ENCODE results near the gene CLEC3B. TPM values are rescaled to one million over a fixed set of nuclear protein-coding genes. Genes with fewer than 3 reads are reported as not detected.

Gene CLEC3B
- total and polyA plus RNA-seq, 2 donors (not counting 3 experiments of a cell fraction or from before 2014, with no cell fraction given): 1.8 TPM; not detected in 1

GRCh38 chr3:45002139-45002660 lies 23.9 kb upstream of the CLEC3B start:
- Histone ChIP-seq H3K27me3 (ENCODE audit: control insufficient read depth in 2 of 2, insufficient read depth in 2 of 2, low read length in 2 of 2) (no peaks in the 10 kb centered on the region), H2AFZ (ENCODE audit: low read depth, low read length) (no peak overlapping the region), H3K27ac (ENCODE audit: insufficient read depth, low read depth, low read length) (peak overlapping the region; percentile 74), H3K9ac (replicated peaks; ENCODE audit: extremely low read depth, insufficient read depth, low read length) (peak overlapping the region; percentile 11), H4K20me1 (replicated peaks; ENCODE audit: control insufficient read depth, extremely low read depth, insufficient read depth, low read length) (no peaks in the 10 kb centered on the region), H3K9me1 (replicated peaks; ENCODE audit: control insufficient read depth, extremely low read depth, insufficient read depth, low read length) (no peaks in the 10 kb centered on the region), H3K4me1 (ENCODE audit: control insufficient read depth, extremely low read depth, insufficient read depth, low read length) (peaks cover 13% of the 10 kb centered on the region), H3K4me2 (ENCODE audit: insufficient read depth, low read length) (no peak overlapping the region), H3K79me2 (ENCODE audit: control insufficient read depth, insufficient read depth, low read length) (no peaks in the 10 kb centered on the region), H3K4me3 (replicated peaks in 1 of 3; ENCODE audit: insufficient read depth in 1 of 3, low read depth in 1 of 3, low read length in 3 of 3) (no peak overlapping the region), H3K9me3 (replicated peaks; ENCODE audit: control insufficient read depth, insufficient read depth, low read length) (no peaks in the 10 kb centered on the region), H3K36me3 (ENCODE audit: control insufficient read depth in 2 of 2, extremely low read depth in 1 of 2, insufficient read depth in 2 of 2, low read length in 2 of 2) (peaks cover 10 to 13% of the 10 kb centered on the region in 2 experiments)
- ChIA-PET POLR2A (interaction anchor here (1.3 kb wide), 1 partner anchor 10 kb away, joined by 4 read pairs; no protein-coding TSS in a partner anchor), CTCF (interaction anchor here (1.0 to 3.5 kb wide), 4 partner anchors 9 to 469 kb away, joined by 3 to 16 read pairs (median 10); partner anchors contain the start of genes EXOSC7 and ZDHHC3)
- BruUV-seq (replicated peaks): no TSS peak
- TF ChIP-seq JUN (IDR thresholded peaks at IDR 0.05; ENCODE audit: borderline replicate concordance, insufficient read depth, insufficient read length, low read depth): peak; percentile 5
- TF ChIP-seq, protein P1, sequence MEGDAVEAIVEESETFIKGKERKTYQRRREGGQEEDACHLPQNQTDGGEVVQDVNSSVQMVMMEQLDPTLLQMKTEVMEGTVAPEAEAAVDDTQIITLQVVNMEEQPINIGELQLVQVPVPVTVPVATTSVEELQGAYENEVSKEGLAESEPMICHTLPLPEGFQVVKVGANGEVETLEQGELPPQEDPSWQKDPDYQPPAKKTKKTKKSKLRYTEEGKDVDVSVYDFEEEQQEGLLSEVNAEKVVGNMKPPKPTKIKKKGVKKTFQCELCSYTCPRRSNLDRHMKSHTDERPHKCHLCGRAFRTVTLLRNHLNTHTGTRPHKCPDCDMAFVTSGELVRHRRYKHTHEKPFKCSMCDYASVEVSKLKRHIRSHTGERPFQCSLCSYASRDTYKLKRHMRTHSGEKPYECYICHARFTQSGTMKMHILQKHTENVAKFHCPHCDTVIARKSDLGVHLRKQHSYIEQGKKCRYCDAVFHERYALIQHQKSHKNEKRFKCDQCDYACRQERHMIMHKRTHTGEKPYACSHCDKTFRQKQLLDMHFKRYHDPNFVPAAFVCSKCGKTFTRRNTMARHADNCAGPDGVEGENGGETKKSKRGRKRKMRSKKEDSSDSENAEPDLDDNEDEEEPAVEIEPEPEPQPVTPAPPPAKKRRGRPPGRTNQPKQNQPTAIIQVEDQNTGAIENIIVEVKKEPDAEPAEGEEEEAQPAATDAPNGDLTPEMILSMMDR (IDR thresholded peaks at IDR 0.05; ENCODE audit: extremely low read depth in 1 of 2, insufficient read depth in 1 of 2, low read depth in 1 of 2, low read length in 2 of 2): no peak
- TF ChIP-seq POLR2A (IDR thresholded peaks at IDR 0.05; ENCODE audit: low read depth, low read length): no peak
- dilution Hi-C loops (cut with MboI; ENCODE audit: extremely low pct_ligation_motif_present, low sequenced_read_pairs) (no loop called here), intact Hi-C loops (cut with micrococcal nuclease) (no loop called here)
- FAIRE-seq (peak; percentile 65), DNase-seq (ENCODE audit: low read depth, low spot score) (peak; percentile 59)

GRCh38 chr3:45002720-45003119 lies 23.4 kb upstream of the CLEC3B start:
- Histone ChIP-seq H3K27me3 (ENCODE audit: control insufficient read depth in 2 of 2, insufficient read depth in 2 of 2, low read length in 2 of 2) (no peaks in the 10 kb centered on the region), H3K79me2 (ENCODE audit: control insufficient read depth, insufficient read depth, low read length) (no peaks in the 10 kb centered on the region), H3K27ac (ENCODE audit: insufficient read depth, low read depth, low read length) (peak overlapping the region; percentile 74), H3K9me1 (replicated peaks; ENCODE audit: control insufficient read depth, extremely low read depth, insufficient read depth, low read length) (no peaks in the 10 kb centered on the region), H3K9ac (replicated peaks; ENCODE audit: extremely low read depth, insufficient read depth, low read length) (peak overlapping the region; percentile 11), H4K20me1 (replicated peaks; ENCODE audit: control insufficient read depth, extremely low read depth, insufficient read depth, low read length) (no peaks in the 10 kb centered on the region), H3K9me3 (replicated peaks; ENCODE audit: control insufficient read depth, insufficient read depth, low read length) (no peaks in the 10 kb centered on the region), H2AFZ (ENCODE audit: low read depth, low read length) (no peak overlapping the region), H3K36me3 (ENCODE audit: control insufficient read depth in 2 of 2, extremely low read depth in 1 of 2, insufficient read depth in 2 of 2, low read length in 2 of 2) (peaks cover 6 to 10% of the 10 kb centered on the region in 2 experiments), H3K4me3 (replicated peaks in 1 of 3; ENCODE audit: insufficient read depth in 1 of 3, low read depth in 1 of 3, low read length in 3 of 3) (no peak overlapping the region), H3K4me1 (ENCODE audit: control insufficient read depth, extremely low read depth, insufficient read depth, low read length) (peaks cover 13% of the 10 kb centered on the region), H3K4me2 (ENCODE audit: insufficient read depth, low read length) (no peak overlapping the region)
- no peak for FAIRE-seq
- DNase-seq (ENCODE audit: low read depth, low spot score): no peak
- dilution Hi-C loops (cut with MboI; ENCODE audit: extremely low pct_ligation_motif_present, low sequenced_read_pairs) (no loop called here), intact Hi-C loops (cut with micrococcal nuclease) (no loop called here)
- TF ChIP-seq JUN (IDR thresholded peaks at IDR 0.05; ENCODE audit: borderline replicate concordance, insufficient read depth, insufficient read length, low read depth) (no peak), MYC (IDR thresholded peaks at IDR 0.05; ENCODE audit: low read depth, low read length) (no peak), POLR2AphosphoS5 (IDR thresholded peaks at IDR 0.05; ENCODE audit: insufficient read depth, low read depth, low read length) (no peak), POLR2A (IDR thresholded peaks at IDR 0.05; ENCODE audit: low read depth, low read length) (no peak), MAX (IDR thresholded peaks at IDR 0.05; ENCODE audit: insufficient read depth, insufficient read length) (no peak), FOS (IDR thresholded peaks at IDR 0.05; ENCODE audit: borderline replicate concordance, insufficient read depth, low read length) (no peak), GATA2 (IDR thresholded peaks at IDR 0.05; ENCODE audit: insufficient read depth, insufficient read length, low read depth, low read length) (no peak), EZH2 (IDR thresholded peaks at IDR 0.05; ENCODE audit: borderline replicate concordance, low read depth, low read length, severe bottlenecking) (no peak)
- POLR2A ChIA-PET: interaction anchor here (1.3 kb wide), 1 partner anchor 9 kb away, joined by 4 read pairs; no protein-coding TSS in a partner anchor
- no TSS peak for BruUV-seq (replicated peaks)
- CTCF ChIA-PET: interaction anchor here (3.4 to 3.5 kb wide), 2 partner anchors 9 to 10 kb away, joined by 15 to 16 read pairs; no protein-coding TSS in a partner anchor
